CD4-positive, alpha-beta T cell (primary cell): ENCODE data around the gene ARIH2. TPM values are rescaled to one million over a fixed set of nuclear protein-coding genes. Genes with fewer than 3 reads are reported as not detected.

Experiments used
- ATAC-seq: fragments of 200-7000 bp; cut with Tn5 transposase; one replicate; pipeline ENCODE4 v1.10.0; 2022; ENCODE audit warnings: mild to moderate bottlenecking; ENCODE audit not compliant: poor library complexity
- CTCF ChIA-PET: fragments of 350-600 bp; sonication (Branson Sonifier 250); formaldehyde crosslinking; loops from one replicate; lab custom pipeline; 2021; ENCODE audit warnings: antibody characterized with exemption, inconsistent platforms; lab: Charles Lee
- POLR2A ChIA-PET: fragments of 350-600 bp; sonication (Branson Sonifier 250); formaldehyde crosslinking; loops from one replicate; lab custom pipeline; 2021; ENCODE audit warnings: antibody characterized with exemption, inconsistent platforms; lab: Charles Lee
- DNase-seq, 14 experiments: peaks; one replicate each; pipeline ENCODE4 v3.0.0-alpha.2; 2013 to 2020; ENCODE audit warnings: mixed read lengths in 2 of 14
- H3K27ac ChIP-seq, 2 donors: one replicate each; pipeline versions ENCODE4 v1.5.1 to v1.7.0; 2013; ENCODE audit warnings: low read length in 2 of 2, low read depth in 1 of 2, mild to moderate bottlenecking in 1 of 2
- H3K27me3 ChIP-seq, 2 experiments: 1 replicate in 1 of 2; 2 replicates in 1 of 2; pipeline versions ENCODE4 v1.6.1 to v1.7.0; 2013; ENCODE audit warnings: low read length in 2 of 2, control low read depth in 1 of 2, mild to moderate bottlenecking in 1 of 2, moderate library complexity in 1 of 2; ENCODE audit not compliant: insufficient read depth in 2 of 2, control insufficient read depth in 1 of 2
- H3K36me3 ChIP-seq: one replicate; pipeline ENCODE4 v1.6.1; 2013; ENCODE audit warnings: low read length, control low read depth; ENCODE audit not compliant: insufficient read depth
- H3K4me1 ChIP-seq: one replicate; pipeline ENCODE4 v1.6.1; 2013; ENCODE audit warnings: low read length, control low read depth; ENCODE audit not compliant: insufficient read depth
- H3K4me3 ChIP-seq: one replicate; pipeline ENCODE4 v1.5.1; 2013; ENCODE audit warnings: mild to moderate bottlenecking, low read length, moderate library complexity
- H3K9me3 ChIP-seq, 2 experiments: 1 replicate in 1 of 2; 2 replicates in 1 of 2; pipeline versions ENCODE4 v1.6.1 to v1.7.0; 2013; ENCODE audit warnings: low read length in 2 of 2, mild to moderate bottlenecking in 2 of 2, control low read depth in 1 of 2, moderate library complexity in 1 of 2; ENCODE audit not compliant: control insufficient read depth in 1 of 2, insufficient read depth in 1 of 2
- H3K27ac Mint-ChIP-seq: one replicate; pipeline ENCODE4 v1.8.0; 2020; ENCODE audit warnings: mixed read lengths
- H3K27me3 Mint-ChIP-seq: one replicate; pipeline ENCODE4 v1.8.0; 2021; ENCODE audit warnings: mixed read lengths
- H3K36me3 Mint-ChIP-seq: one replicate; pipeline ENCODE4 v1.8.0; 2021; ENCODE audit warnings: low read depth, mixed read lengths
- H3K4me1 Mint-ChIP-seq: one replicate; pipeline ENCODE4 v1.8.0; 2021; ENCODE audit warnings: low read depth, mixed read lengths
- H3K4me3 Mint-ChIP-seq: one replicate; pipeline ENCODE4 v1.8.0; 2020; ENCODE audit warnings: mild to moderate bottlenecking, mixed read lengths
- H3K9me3 Mint-ChIP-seq: one replicate; pipeline ENCODE4 v1.8.0; 2020; ENCODE audit warnings: mixed read lengths
- CTCF ChIP-seq: fragments of 200-600 bp; IDR thresholded peaks from one replicate; pipeline ENCODE4 v1.8.0; 2022; ENCODE audit warnings: antibody characterized with exemption, mild to moderate bottlenecking
- intact Hi-C, 2 experiments: fragments of 100-400 bp; cut with DNase I in 1 of 2; cut with micrococcal nuclease in 1 of 2; formaldehyde crosslinking; loops; one replicate each; pipeline versions ENCODE4 v1.15.1 to v1.9.0; 2023 to 2025; cut with DNase I, micrococcal nuclease
- total RNA-seq, 174 experiments: library from RNA in 2 of 174; stranded (reverse) in 2 of 174; gene quantifications; one replicate each; pipeline ENCODE4 v1.2.3 and lab custom pipeline; 2021 to 2026

Gene ARIH2
- total RNA-seq, 2 experiments from 2014 or later, result 182 TPM

GRCh38 chr3:48879994-48880377, 38.7 kb upstream of the ARIH2 start:
- ChIA-PET CTCF (no interaction called here), POLR2A (no interaction called here)
- Histone ChIP-seq H3K27ac (no peak overlapping the region), H3K9me3 (no peaks in the 10 kb centered on the region), H3K4me3 (no peak overlapping the region), H3K36me3 (peaks cover 55% of the 10 kb centered on the region), H3K4me1 (no peaks in the 10 kb centered on the region), H3K27me3 (no peaks in the 10 kb centered on the region)
- Mint-ChIP-seq H3K27me3 (no peaks in the 10 kb centered on the region), H3K36me3 (peaks cover 61% of the 10 kb centered on the region), H3K9me3 (no peaks in the 10 kb centered on the region), H3K4me1 (peaks cover 1% of the 10 kb centered on the region), H3K27ac (no peak overlapping the region), H3K4me3 (no peak overlapping the region)
- ATAC-seq (no peak), DNase-seq (no peak)
- intact Hi-C loops, result no loop called here
- TF ChIP-seq CTCF, result no peak

- intact Hi-C loops, result no loop called here
- no peak overlapping the region for H3K4me3 ChIP-seq
- H3K4me1 ChIP-seq, result no peaks in the 10 kb centered on the region
- no peaks in the 10 kb centered on the region for H3K9me3 Mint-ChIP-seq
- ATAC-seq, result no peak
- no peak overlapping the region for H3K27ac Mint-ChIP-seq
- no peak for TF ChIP-seq CTCF
- no peak overlapping the region for H3K27ac ChIP-seq
- H3K4me1 Mint-ChIP-seq, result peaks cover 6% of the 10 kb centered on the region
- ChIA-PET POLR2A (no interaction called here), CTCF (no interaction called here)
- no peaks in the 10 kb centered on the region for H3K9me3 ChIP-seq
- no peak for DNase-seq
- H3K4me3 Mint-ChIP-seq, result no peak overlapping the region
- peaks cover 65% of the 10 kb centered on the region for H3K36me3 Mint-ChIP-seq
- no peaks in the 10 kb centered on the region for H3K27me3 ChIP-seq
- no peaks in the 10 kb centered on the region for H3K27me3 Mint-ChIP-seq
- H3K36me3 ChIP-seq, result peaks cover 57% of the 10 kb centered on the region
Measured at GRCh38 chr3:48881006-48881405, 37.6 kb upstream of the ARIH2 start.

GRCh38 chr3:48881652-48882114, 37.0 kb upstream of the ARIH2 start:
- ChIA-PET CTCF (no interaction called here), POLR2A (no interaction called here)
- H3K4me1 Mint-ChIP-seq, result peaks cover 7% of the 10 kb centered on the region
- Histone ChIP-seq H3K27me3 (no peaks in the 10 kb centered on the region), H3K9me3 (no peaks in the 10 kb centered on the region), H3K4me3 (no peak overlapping the region), H3K36me3 (peaks cover 57% of the 10 kb centered on the region), H3K27ac (no peak overlapping the region), H3K4me1 (no peaks in the 10 kb centered on the region)
- H3K36me3 Mint-ChIP-seq, result peaks cover 68% of the 10 kb centered on the region
- TF ChIP-seq CTCF, result no peak
- ATAC-seq (no peak), DNase-seq (no peak)
- no peaks in the 10 kb centered on the region for H3K9me3 Mint-ChIP-seq
- H3K4me3 Mint-ChIP-seq, result no peak overlapping the region
- no peak overlapping the region for H3K27ac Mint-ChIP-seq
- intact Hi-C loops, result no loop called here
- no peaks in the 10 kb centered on the region for H3K27me3 Mint-ChIP-seq
